Muscle of arm (tissue), 14 donors: ENCODE measurements around the gene COLEC12. TPM values are rescaled to one million over a fixed set of nuclear protein-coding genes. Genes with fewer than 3 reads are reported as not detected.

ENCODE experiments used
- DNase-seq: peaks from one replicate; pipeline ENCODE4 v3.0.0-alpha.2; 2013
- long read RNA-seq, 11 donors: transcript quantifications; one replicate each; lab custom pipeline, GENCODE V29; 2026
- polyA plus RNA-seq, 12 donors: library from polyadenylated mRNA; unstranded; fragments of 120-200 nt; gene quantifications; one replicate each; pipeline ENCODE4 v1.2.1, GENCODE V29; 2013; ENCODE audit not compliant: insufficient read length in 12 of 12

Gene COLEC12
- polyA plus RNA-seq = 100 to 1,000 TPM in 1 of 12 donors, 10 to 100 TPM in 10, not detected in 1; 32.2 to 101 (median 50.3) TPM
- long read RNA-seq, donor 1, full-length matches to known transcripts = 3 of 28 reads
- long read RNA-seq, donor 1, partial matches to known transcripts = 25 of 28 reads
- long read RNA-seq, donor 1, other reads (novel, unspliced or antisense) = 0 of 28 reads
- long read RNA-seq, donor 2, full-length matches to known transcripts = 29 of 76 reads
- long read RNA-seq, donor 2, partial matches to known transcripts = 47 of 76 reads
- long read RNA-seq, donor 2, other reads (novel, unspliced or antisense) = 0 of 76 reads
- long read RNA-seq, donor 3, full-length matches to known transcripts = 9 of 35 reads
- long read RNA-seq, donor 3, partial matches to known transcripts = 26 of 35 reads
- long read RNA-seq, donor 3, other reads (novel, unspliced or antisense) = 0 of 35 reads
- long read RNA-seq, donor 4, full-length matches to known transcripts = 5 of 21 reads
- long read RNA-seq, donor 4, partial matches to known transcripts = 16 of 21 reads
- long read RNA-seq, donor 4, other reads (novel, unspliced or antisense) = 0 of 21 reads
- long read RNA-seq, donor 5, full-length matches to known transcripts = 19 of 77 reads
- long read RNA-seq, donor 5, partial matches to known transcripts = 58 of 77 reads
- long read RNA-seq, donor 5, other reads (novel, unspliced or antisense) = 0 of 77 reads
- long read RNA-seq, donor 6, full-length matches to known transcripts = 11 of 33 reads
- long read RNA-seq, donor 6, partial matches to known transcripts = 22 of 33 reads
- long read RNA-seq, donor 6, other reads (novel, unspliced or antisense) = 0 of 33 reads
- long read RNA-seq, donor 7, full-length matches to known transcripts = 4 of 22 reads
- long read RNA-seq, donor 7, partial matches to known transcripts = 18 of 22 reads
- long read RNA-seq, donor 7, other reads (novel, unspliced or antisense) = 0 of 22 reads
- long read RNA-seq, donor 8, full-length matches to known transcripts = 16 of 66 reads
- long read RNA-seq, donor 8, partial matches to known transcripts = 50 of 66 reads
- long read RNA-seq, donor 8, other reads (novel, unspliced or antisense) = 0 of 66 reads
- long read RNA-seq, donor 9, full-length matches to known transcripts = 7 of 106 reads
- long read RNA-seq, donor 9, partial matches to known transcripts = 99 of 106 reads
- long read RNA-seq, donor 9, other reads (novel, unspliced or antisense) = 0 of 106 reads
- long read RNA-seq, donor 10, full-length matches to known transcripts = 15 of 45 reads
- long read RNA-seq, donor 10, partial matches to known transcripts = 30 of 45 reads
- long read RNA-seq, donor 10, other reads (novel, unspliced or antisense) = 0 of 45 reads
- long read RNA-seq, donor 11, full-length matches to known transcripts = 26 of 93 reads
- long read RNA-seq, donor 11, partial matches to known transcripts = 67 of 93 reads
- long read RNA-seq, donor 11, other reads (novel, unspliced or antisense) = 0 of 93 reads

GRCh38 chr18:500632-501405 lies at the start of gene COLEC12:
Gene COLEC12 (minus strand): TSS chr18:500701. CDS start chr18:500514, 187 bp downstream.
- peak; percentile 59 for DNase-seq

- no peak for DNase-seq
These were observed 49.5 kb upstream of the COLEC12 start for GRCh38 chr18:549967-550366.

- no peak for DNase-seq
These were observed 43.1 kb upstream of the COLEC12 start for GRCh38 chr18:543447-544078.

GRCh38 chr18:533995-534601 lies 33.6 kb upstream of the COLEC12 start:
- DNase-seq = no peak

GRCh38 chr18:532632-533031 lies 32.1 kb upstream of the COLEC12 start:
- no peak for DNase-seq

GRCh38 chr18:532018-532417 lies 31.5 kb upstream of the COLEC12 start:
- no peak for DNase-seq

- no peak for DNase-seq
These were observed 26.6 kb upstream of the COLEC12 start for GRCh38 chr18:527146-527545.

GRCh38 chr18:526681-527080 lies 26.2 kb upstream of the COLEC12 start:
- DNase-seq = no peak

- DNase-seq = no peak
These were observed 24.7 kb upstream of the COLEC12 start for GRCh38 chr18:525036-525797.

GRCh38 chr18:524466-524865 lies 24.0 kb upstream of the COLEC12 start:
- no peak for DNase-seq

- no peak for DNase-seq
These were observed 23.1 kb upstream of the COLEC12 start for GRCh38 chr18:523561-523960.

- DNase-seq = peak; percentile 30
These were observed 18.7 kb upstream of the COLEC12 start for GRCh38 chr18:519019-519879.

GRCh38 chr18:518081-518480 lies 17.6 kb upstream of the COLEC12 start:
- DNase-seq = no peak

GRCh38 chr18:515838-516237 lies 15.3 kb upstream of the COLEC12 start:
- DNase-seq = no peak

- DNase-seq = no peak
These were observed 14.8 kb upstream of the COLEC12 start for GRCh38 chr18:515156-515815.

- no peak for DNase-seq
These were observed 13.5 kb upstream of the COLEC12 start for GRCh38 chr18:513826-514530.

- no peak for DNase-seq
These were observed 12.5 kb upstream of the COLEC12 start for GRCh38 chr18:512957-513356.
